Neural cell (in vitro differentiated cells): ENCODE measurements around the gene M1AP. TPM values are rescaled to one million over a fixed set of nuclear protein-coding genes. Genes with fewer than 3 reads are reported as not detected.

Source experiments
- H2AFZ ChIP-seq: fragments of 200-600, 300-800 bp; sonication (generic), shearing (Covaris generic); 2 replicates; pipeline ENCODE4 v1.6.0; 2014; ENCODE audit warnings: low read depth, mild to moderate bottlenecking, antibody characterized with exemption, low read length, moderate library complexity
- H3F3A ChIP-seq: fragments of 200-600 bp; shearing (Covaris generic); 2 replicates; pipeline ENCODE4 v1.6.1; 2016; ENCODE audit warnings: mild to moderate bottlenecking, moderate library complexity, mixed read lengths, antibody characterized with exemption, low read length; ENCODE audit not compliant: insufficient read depth, poor library complexity, severe bottlenecking
- H3K27ac ChIP-seq: fragments of 200-600, 300-800 bp; sonication (generic), shearing (Covaris generic); 2 replicates; pipeline ENCODE4 v1.5.1; 2014; ENCODE audit warnings: mild to moderate bottlenecking, low read length, moderate library complexity
- H3K27me3 ChIP-seq: fragments of 300-800, 200-600 bp; sonication (generic), shearing (Covaris generic); 2 replicates; pipeline ENCODE4 v1.6.0; 2014; ENCODE audit warnings: mild to moderate bottlenecking, low read depth, low read length, moderate library complexity; ENCODE audit not compliant: insufficient read depth
- H3K36me3 ChIP-seq: fragments of 300-800, 200-600 bp; sonication (generic), shearing (Covaris generic); 2 replicates; pipeline ENCODE4 v1.5.1; 2014; ENCODE audit warnings: mild to moderate bottlenecking, antibody characterized with exemption, low read length, moderate library complexity; ENCODE audit not compliant: insufficient read depth
- H3K4me2 ChIP-seq: fragments of 300-800, 200-600 bp; sonication (generic), shearing (Covaris generic); 2 replicates; pipeline ENCODE4 v1.6.0; 2014; ENCODE audit warnings: mild to moderate bottlenecking, low read length
- H3K4me3 ChIP-seq: fragments of 300-800, 200-600 bp; sonication (generic), shearing (Covaris generic); 2 replicates; pipeline ENCODE4 v1.5.1; 2014; ENCODE audit warnings: mild to moderate bottlenecking, low read length, moderate library complexity
- H3K79me2 ChIP-seq: fragments of 200-600 bp; shearing (Covaris generic); replicated peaks from 2 replicates; pipeline ENCODE4 v1.6.0; 2014; ENCODE audit warnings: mild to moderate bottlenecking, low read length, moderate library complexity; ENCODE audit not compliant: insufficient read depth
- H3K9ac ChIP-seq: fragments of 300-800, 200-600 bp; sonication (generic), shearing (Covaris generic); 2 replicates; pipeline ENCODE4 v1.6.1; 2016; ENCODE audit warnings: mild to moderate bottlenecking, low read length, mixed read lengths
- H3K9me2 ChIP-seq: fragments of 200-600 bp; shearing (Covaris generic); 2 replicates; pipeline ENCODE4 v1.6.1; 2016; ENCODE audit warnings: mild to moderate bottlenecking, low read length, mixed read lengths; ENCODE audit not compliant: insufficient read depth
- H3K9me3 ChIP-seq: fragments of 200-600, 300-800 bp; sonication (generic), shearing (Covaris generic); 2 replicates; pipeline ENCODE4 v1.6.1; 2016; ENCODE audit warnings: mild to moderate bottlenecking, mixed run types, low read length, moderate library complexity, mixed read lengths
- H4K20me1 ChIP-seq: fragments of 200-600 bp; shearing (Covaris generic); 2 replicates; pipeline ENCODE4 v1.6.1; 2016; ENCODE audit warnings: mild to moderate bottlenecking, mixed run types; ENCODE audit not compliant: insufficient read depth
- CTCF ChIP-seq: fragments of 450-650 bp; IDR thresholded peaks from 2 replicates; pipeline ENCODE4 v1.5.1; 2014; ENCODE audit warnings: antibody characterized with exemption, mild to moderate bottlenecking, moderate library complexity; ENCODE audit not compliant: poor library complexity, severe bottlenecking
- EP300 ChIP-seq: fragments of 450-650 bp; conservative IDR thresholded peaks from 2 replicates; pipeline ENCODE4 v1.6.1; 2014; ENCODE audit warnings: antibody characterized with exemption, mild to moderate bottlenecking, moderate library complexity; ENCODE audit not compliant: poor library complexity, severe bottlenecking
- EZH2 ChIP-seq: fragments of 200-600, 300-800 bp; shearing (Covaris generic), sonication (generic); IDR thresholded peaks from 2 replicates; pipeline ENCODE4 v1.6.1; 2014; ENCODE audit warnings: antibody characterized with exemption, low read length, borderline replicate concordance, mild to moderate bottlenecking; ENCODE audit not compliant: insufficient read depth, poor library complexity, severe bottlenecking
- MXI1 ChIP-seq: fragments of 450-650 bp; conservative IDR thresholded peaks from 2 replicates; pipeline ENCODE4 v1.6.1; 2014; ENCODE audit warnings: antibody characterized with exemption, mild to moderate bottlenecking; ENCODE audit not compliant: poor library complexity, severe bottlenecking
- POLR2AphosphoS5 ChIP-seq: IDR thresholded peaks from 2 replicates; pipeline ENCODE4 v1.6.1; 2012
- RAD21 ChIP-seq: fragments of 450-650 bp; conservative IDR thresholded peaks from 2 replicates; pipeline ENCODE4 v1.6.1; 2014; ENCODE audit warnings: antibody characterized with exemption, mild to moderate bottlenecking, moderate library complexity
- REST ChIP-seq: IDR thresholded peaks from 2 replicates; pipeline ENCODE4 v1.6.1; 2012; ENCODE audit warnings: borderline replicate concordance
- SMC3 ChIP-seq: fragments of 450-650 bp; conservative IDR thresholded peaks from 2 replicates; pipeline ENCODE4 v1.6.1; 2014; ENCODE audit warnings: antibody characterized with exemption, mild to moderate bottlenecking, moderate library complexity; ENCODE audit not compliant: poor library complexity
- TAF1 ChIP-seq: IDR thresholded peaks from 2 replicates; pipeline ENCODE4 v1.6.1; 2012; ENCODE audit warnings: low read depth
- polyA plus RNA-seq: library from polyadenylated mRNA; depleted of rRNA; stranded (reverse); fragments of >200 nt; gene quantifications from 2 replicates; pipeline ENCODE4 v1.2.3, GENCODE V29; 2014

The M1AP gene
- polyA plus RNA-seq, 1 donor from 2014 or later = not detected

- no peaks in the 10 kb centered on the region for H3F3A ChIP-seq
- peak within 1 kb of the TSS; percentile 83 for H3K9ac ChIP-seq
- peak within 1 kb of the TSS; percentile 88 for H2AFZ ChIP-seq
- peak within 1 kb of the TSS; percentile 29 for H3K27ac ChIP-seq
- no peaks in the 10 kb centered on the region for H4K20me1 ChIP-seq
- peaks cover 9% of the 10 kb centered on the region for H3K36me3 ChIP-seq
- peak within 1 kb of the TSS; percentile 93 for H3K4me3 ChIP-seq
- H3K4me2 ChIP-seq = peak within 1 kb of the TSS; percentile 82
- no peaks in the 10 kb centered on the region for H3K9me3 ChIP-seq
- TF ChIP-seq POLR2AphosphoS5 = peak; percentile 83
- TF ChIP-seq CTCF = no peak
- TF ChIP-seq MXI1 = peak; percentile 47
- no peak for TF ChIP-seq TAF1
- no peak for TF ChIP-seq RAD21
- TF ChIP-seq REST = peak; percentile 31
- H3K79me2 ChIP-seq = no peaks in the 10 kb centered on the region
- no peaks in the 10 kb centered on the region for H3K27me3 ChIP-seq
- no peaks in the 10 kb centered on the region for H3K9me2 ChIP-seq
Observed at GRCh38 chr2:74653985-74654882, 6.1 kb upstream of the M1AP start, which contains the start of gene SEMA4F. Gene SEMA4F, plus strand, starts transcription at chr2:74654247. Its CDS starts 130 bp downstream, at chr2:74654377.

GRCh38 chr2:74653589-74653984, 5.5 kb upstream of the M1AP start:
- H4K20me1 ChIP-seq = no peaks in the 10 kb centered on the region
- no peaks in the 10 kb centered on the region for H3K9me2 ChIP-seq
- no peaks in the 10 kb centered on the region for H3F3A ChIP-seq
- H2AFZ ChIP-seq = peak overlapping the region; percentile 56
- H3K9me3 ChIP-seq = no peaks in the 10 kb centered on the region
- H3K4me2 ChIP-seq = peak overlapping the region; percentile 38
- H3K27ac ChIP-seq = no peak overlapping the region
- peaks cover 5% of the 10 kb centered on the region for H3K27me3 ChIP-seq
- peaks cover 5% of the 10 kb centered on the region for H3K36me3 ChIP-seq
- H3K9ac ChIP-seq = no peak overlapping the region
- H3K79me2 ChIP-seq = no peaks in the 10 kb centered on the region
- peak overlapping the region; percentile 93 for H3K4me3 ChIP-seq
- TF ChIP-seq POLR2AphosphoS5 = no peak
- TF ChIP-seq CTCF = no peak
- TF ChIP-seq RAD21 = no peak
- TF ChIP-seq EZH2 = no peak
- TF ChIP-seq TAF1 = no peak
- TF ChIP-seq SMC3 = no peak
- no peak for TF ChIP-seq REST
- no peak for TF ChIP-seq EP300
- TF ChIP-seq MXI1 = no peak
